Stomach (tissue), 4 donors: Measurements from ENCODE around the gene SLC1A5.

Source experiments
- CTCF ChIP-seq, 7 experiments: fragments of 450-650 bp in 4 of 7; fragments of 200-600 bp in 3 of 7; sonication (generic) in 3 of 7; IDR thresholded peaks; one replicate each; pipeline ENCODE4 v1.5.1; 2016 to 2019; ENCODE audit warnings: antibody characterized with exemption in 7 of 7, control low read depth in 2 of 7, mild to moderate bottlenecking in 1 of 7
- EP300 ChIP-seq: sonication (generic); formaldehyde crosslinking; IDR thresholded peaks from one replicate; pipeline ENCODE4 v1.6.1; 2017; ENCODE audit warnings: antibody characterized with exemption
- POLR2A ChIP-seq, 4 donors: fragments of 450-650 bp; IDR thresholded peaks; one replicate each; pipeline ENCODE4 v1.6.1; 2016; ENCODE audit warnings: antibody characterized with exemption in 4 of 4, control low read depth in 2 of 4, mild to moderate bottlenecking in 1 of 4, moderate library complexity in 1 of 4
- POLR2AphosphoS5 ChIP-seq, 3 donors: sonication (generic); formaldehyde crosslinking; IDR thresholded peaks; one replicate each; pipeline ENCODE4 v1.6.1; 2016; ENCODE audit warnings: antibody characterized with exemption in 3 of 3

- TF ChIP-seq CTCF (IDR thresholded peaks at IDR 0.05): no peak
- no peak for TF ChIP-seq POLR2A (IDR thresholded peaks at IDR 0.05)
- TF ChIP-seq POLR2AphosphoS5 (IDR thresholded peaks at IDR 0.05): no peak
- no peak for TF ChIP-seq EP300
Observed at GRCh38 chr19:46728208-46728607, 60.2 kb downstream of the SLC1A5 start.
